GM21381 (cell line): ENCODE results near the gene IL19.
A peak's percentile ranks its signal among the peaks of the same experiment; 100 is the strongest.

Source experiments
- ATAC-seq: cut with Tn5 transposase; IDR thresholded peaks from one replicate; pipeline ENCODE4 v1.9.1; 2021; ENCODE audit warnings: mild to moderate bottlenecking, moderate library complexity; ENCODE audit not compliant: unreplicated experiment

Gene IL19

DNA sequence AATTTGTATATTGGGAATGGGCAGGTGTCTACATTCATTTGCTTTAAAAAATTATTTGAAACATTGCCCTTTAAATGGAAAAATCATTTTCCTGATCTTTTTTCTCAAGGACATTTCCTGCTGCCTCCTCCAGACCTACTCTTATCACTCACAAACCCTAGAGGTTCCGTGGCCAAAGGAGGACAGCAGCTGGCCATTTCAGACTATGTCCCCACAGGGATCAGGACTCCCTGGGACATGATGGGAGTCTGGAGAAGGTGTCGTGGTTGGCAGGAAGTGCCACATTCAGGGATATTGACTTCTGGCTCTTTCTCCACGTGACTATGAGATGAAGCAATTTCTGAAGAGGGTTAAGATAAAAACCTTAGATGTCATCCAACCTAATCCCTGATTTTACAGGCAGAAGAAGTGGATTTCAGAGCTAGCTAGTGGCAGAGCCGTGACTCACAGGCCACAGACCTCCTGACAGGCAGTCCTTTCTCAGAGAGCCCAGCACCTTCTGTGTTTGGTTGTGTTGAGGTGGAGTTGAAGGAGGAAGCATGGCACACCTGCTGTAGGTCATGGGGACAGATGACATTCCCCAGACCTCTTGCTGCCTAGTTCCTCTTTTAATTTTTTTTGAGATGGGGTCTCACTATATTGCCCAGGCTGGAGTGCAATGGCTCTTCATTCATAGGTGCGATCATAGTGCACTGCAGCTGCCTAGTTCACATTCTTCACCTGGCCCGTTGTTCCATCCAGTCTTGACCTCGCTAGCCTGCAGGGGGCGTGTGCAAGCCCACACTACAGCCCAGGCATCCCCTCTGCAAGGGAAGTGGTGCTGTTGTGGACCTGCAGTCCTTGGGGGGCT, 27.2 kb downstream of the IL19 start:
- ATAC-seq: no peak

GRCh38 chr1:206798384-206798996, 27.9 kb downstream of the IL19 start:
- no peak for ATAC-seq

GRCh38 chr1:206799311-206799710, 28.7 kb downstream of the IL19 start:
- ATAC-seq: no peak

DNA sequence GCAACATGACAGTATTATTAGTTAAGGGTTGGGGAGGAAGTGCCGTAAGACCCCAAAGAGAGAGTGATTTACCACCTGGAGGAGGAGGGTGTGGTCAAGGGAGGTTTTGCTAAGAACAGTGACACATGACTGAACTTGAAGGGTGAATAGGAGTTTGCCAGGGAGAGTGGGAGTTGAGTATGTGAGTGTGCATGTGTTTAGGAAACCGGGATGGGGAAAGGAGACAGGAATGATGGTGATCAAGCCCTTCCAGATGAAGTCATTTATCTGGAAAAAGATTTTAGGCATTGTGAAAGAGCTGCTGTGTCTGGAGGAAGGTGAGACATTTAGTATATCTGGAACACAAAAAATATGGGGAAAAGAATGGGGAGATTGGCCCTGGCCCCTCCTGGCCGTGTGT, 29.8 kb downstream of the IL19 start:
- no peak for ATAC-seq

DNA sequence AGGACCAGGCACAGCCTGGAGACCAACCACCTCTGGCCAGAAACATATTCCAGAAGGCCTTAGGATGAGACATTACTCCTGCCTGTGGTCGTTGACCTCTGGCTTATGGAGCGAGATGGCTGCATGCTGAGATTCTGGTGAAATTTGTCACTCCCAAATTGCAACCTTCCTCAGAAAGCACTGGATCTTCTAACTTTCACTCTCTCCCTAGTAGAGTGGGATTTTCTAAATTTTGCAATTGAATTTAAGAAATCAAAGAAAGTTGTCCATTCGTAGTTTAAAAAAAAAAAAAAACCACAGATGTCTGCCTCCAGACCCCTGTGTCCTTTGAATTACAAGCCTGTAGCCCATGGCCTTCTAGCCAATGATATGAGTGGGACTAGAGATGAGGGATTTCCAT, 30.3 kb downstream of the IL19 start:
- no peak for ATAC-seq

- no peak for ATAC-seq
Measured at GRCh38 chr1:206801467-206801866, 30.9 kb downstream of the IL19 start.

DNA sequence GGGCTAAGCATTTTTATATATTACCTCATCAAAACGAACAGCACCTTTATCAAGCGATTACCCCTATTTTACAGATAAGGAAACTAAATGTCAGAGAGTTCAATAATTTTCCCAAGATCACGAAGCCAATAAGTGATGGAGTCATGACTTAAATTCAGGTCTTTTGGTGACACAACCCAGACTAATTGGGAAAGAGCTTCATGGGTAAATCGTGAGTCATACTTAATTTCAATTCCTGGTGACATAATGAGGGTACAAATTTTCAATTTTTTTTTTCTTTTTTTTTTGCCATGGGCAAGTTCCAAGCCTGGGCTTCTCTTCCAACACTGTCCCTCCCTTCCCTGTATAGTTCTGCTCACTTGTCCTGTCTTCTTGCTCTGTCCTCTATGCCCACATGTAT, 31.8 kb downstream of the IL19 start:
- ATAC-seq: no peak

- ATAC-seq: peak; percentile 95
Measured at GRCh38 chr1:206803221-206803730, 32.7 kb downstream of the IL19 start.

- no peak for ATAC-seq
Measured at GRCh38 chr1:206804156-206804737, 33.7 kb downstream of the IL19 start.

- no peak for ATAC-seq
Measured at GRCh38 chr1:206805357-206805756, 34.8 kb downstream of the IL19 start.

DNA sequence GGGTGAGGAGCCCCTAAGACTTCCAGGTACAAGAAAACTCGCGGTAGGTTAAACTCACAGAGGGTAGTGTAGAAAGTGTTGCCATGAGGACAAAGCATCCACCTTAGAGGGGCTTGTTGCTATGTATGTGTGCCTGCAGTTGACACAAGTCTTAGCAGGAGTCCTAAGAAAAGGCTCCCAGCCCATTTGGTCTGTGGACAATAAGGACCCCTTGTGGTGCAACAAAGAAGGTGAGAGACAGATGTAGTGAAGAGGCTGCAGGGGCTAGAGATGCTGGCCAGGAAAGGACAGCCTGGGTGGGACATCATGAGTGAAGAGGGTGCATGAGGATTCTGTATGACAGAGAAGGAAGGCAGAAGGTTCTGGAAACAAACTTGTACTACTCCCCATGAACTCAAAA, 38.0 kb downstream of the IL19 start:
- ATAC-seq: peak; percentile 58

- no peak for ATAC-seq
Measured at GRCh38 chr1:206809504-206810084, 39.0 kb downstream of the IL19 start.

- no peak for ATAC-seq
Measured at GRCh38 chr1:206812471-206812870, 41.9 kb downstream of the IL19 start.

DNA sequence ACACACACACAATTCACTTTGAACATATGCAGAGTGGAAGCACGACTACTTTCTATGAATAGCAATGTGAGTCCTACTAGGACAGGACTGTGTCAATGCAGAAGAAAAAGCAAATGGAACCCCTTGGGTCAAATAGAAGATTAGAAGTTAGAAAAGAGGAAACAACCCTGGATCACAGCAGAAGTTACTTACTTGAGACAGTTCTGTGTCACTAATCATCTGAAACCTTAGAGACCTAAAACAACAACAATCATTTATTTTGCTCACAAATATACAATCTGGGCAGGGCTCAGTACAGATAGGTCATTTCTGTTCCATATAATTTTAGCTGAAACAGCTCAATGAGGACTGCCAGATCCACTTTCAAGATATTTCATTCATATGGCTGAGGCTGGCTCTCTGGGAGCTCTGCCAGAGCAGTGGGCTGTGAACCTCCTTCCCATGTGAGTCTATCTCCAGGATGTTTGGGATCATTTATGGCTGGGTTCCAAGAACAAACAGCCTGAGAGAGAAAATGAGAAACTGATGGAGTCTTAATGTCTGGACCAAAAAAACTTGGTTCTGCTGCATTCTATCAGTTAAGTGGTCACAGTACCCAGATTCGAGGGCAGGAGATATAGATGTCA, 44.3 kb downstream of the IL19 start:
- no peak for ATAC-seq

GRCh38 chr1:206816390-206817287, 46.1 kb downstream of the IL19 start:
- ATAC-seq: peak; percentile 85

GRCh38 chr1:206821493-206821892, 50.9 kb downstream of the IL19 start:
- no peak for ATAC-seq

DNA sequence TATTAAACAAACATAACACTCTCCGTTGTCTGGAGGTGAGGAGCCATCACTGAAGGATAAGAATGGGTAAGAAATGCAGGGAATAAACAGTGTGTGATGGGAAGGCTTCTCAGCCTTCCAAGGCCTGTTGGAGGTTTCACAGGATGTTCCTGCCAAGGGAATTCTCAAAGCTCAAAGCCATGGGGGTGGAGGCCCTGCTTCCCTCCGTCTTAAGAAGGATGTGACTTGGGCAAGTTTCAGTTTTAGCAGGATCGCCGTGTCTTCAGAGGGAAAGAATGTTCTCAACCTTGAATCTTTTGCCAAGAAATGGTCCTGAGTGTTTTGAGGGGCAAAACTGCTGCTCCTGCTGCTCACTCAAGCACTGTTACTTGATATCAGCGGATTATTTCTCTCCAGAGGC, 53.2 kb downstream of the IL19 start:
- ATAC-seq: no peak

GRCh38 chr1:206824331-206824730, 53.8 kb downstream of the IL19 start:
- no peak for ATAC-seq

DNA sequence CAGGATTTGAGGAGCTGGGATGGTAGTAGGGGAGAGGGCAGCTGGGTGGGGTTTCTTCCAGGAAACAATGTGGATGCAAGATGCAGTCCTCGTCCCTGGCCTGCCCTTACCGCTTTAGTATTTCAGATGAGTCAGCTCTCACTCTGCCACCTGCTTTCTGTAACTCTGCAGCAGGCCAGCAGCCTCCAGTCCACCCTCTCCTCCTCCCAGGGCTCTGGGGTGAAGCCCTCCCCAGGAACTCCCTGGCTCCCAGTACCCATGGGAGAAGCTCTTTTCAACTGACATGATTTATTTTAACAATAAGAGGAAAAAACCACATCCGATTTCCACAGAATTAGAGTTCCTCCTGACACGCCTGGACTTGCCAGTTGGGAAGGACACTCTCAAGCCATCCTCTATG, 55.8 kb downstream of the IL19 start:
- ATAC-seq: no peak

DNA sequence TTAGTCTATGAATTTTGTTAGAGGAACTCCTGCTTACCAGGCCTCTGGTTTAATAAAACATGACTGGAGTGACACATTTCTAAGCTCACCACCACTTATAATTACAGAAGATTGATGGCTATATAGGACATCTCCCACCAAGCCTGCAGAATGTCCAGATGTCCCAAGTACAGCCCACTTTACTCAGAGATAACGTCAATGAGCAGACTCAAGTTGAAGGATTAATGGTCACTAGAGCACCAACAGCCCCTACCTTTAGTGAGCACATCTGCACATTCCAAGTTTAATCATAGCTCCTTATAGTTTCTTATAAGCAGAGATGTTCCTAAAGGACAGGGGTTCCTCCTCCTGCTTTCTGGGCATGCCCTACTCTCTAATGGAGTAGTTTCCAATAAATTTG, 57.5 kb downstream of the IL19 start:
- ATAC-seq: no peak
